ENCODE results near the gene SCN9A.
"Not testable (repeated sequence)": the region's sequence is repeated elsewhere in the genome, so short reads cannot be mapped to it uniquely, and the experiment has no call there.

Gene SCN9A

DNA sequence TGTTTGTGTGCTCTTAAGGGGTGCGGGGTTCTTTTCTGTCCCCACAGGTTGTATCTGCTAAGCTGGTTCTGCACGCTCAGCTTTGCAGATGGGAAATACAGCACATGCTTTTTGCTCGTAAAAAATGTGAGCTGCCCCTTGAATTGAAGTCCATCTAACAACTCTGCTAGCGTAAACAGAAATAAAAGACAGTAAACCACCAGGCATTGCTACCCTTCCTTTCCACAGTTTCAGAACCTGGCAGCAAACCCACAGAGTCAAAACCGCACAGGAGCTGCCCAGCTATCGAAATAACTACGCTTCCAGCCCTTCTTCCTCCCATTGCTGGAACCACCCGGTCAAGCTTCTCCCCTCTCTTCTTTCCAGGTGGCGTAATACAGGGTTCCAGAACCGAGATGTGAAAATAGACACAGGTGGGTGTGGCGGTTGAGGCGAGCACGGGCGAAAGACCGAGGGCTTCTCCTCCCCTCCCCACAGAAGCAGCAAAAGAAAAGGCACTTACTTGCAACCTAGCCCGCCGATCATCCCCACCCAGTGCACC lies 479 bp downstream of the SCN9A start:
- no peak for DNase-seq (ENCODE audit: low read depth)

DNA sequence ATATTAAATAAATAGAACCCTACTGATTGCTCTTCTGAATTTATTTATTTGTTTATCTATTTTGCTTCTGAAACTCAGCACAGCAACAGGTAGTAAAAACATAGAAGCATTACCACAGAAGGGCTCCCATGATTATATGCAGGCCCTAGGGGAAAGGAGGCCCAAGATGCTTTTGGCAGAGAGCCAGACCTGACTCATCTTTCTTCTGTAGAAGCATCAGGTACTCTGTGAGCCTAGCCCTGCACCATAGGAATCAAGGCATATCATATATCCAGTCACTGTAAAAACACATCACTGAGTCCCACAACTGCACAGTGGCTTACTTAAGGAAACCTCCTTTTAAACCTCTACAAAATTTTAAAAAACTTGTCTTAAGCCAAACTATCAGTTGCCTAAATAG lies 1.8 kb downstream of the SCN9A start:
- DNase-seq (ENCODE audit: low read depth), result no peak

DNA sequence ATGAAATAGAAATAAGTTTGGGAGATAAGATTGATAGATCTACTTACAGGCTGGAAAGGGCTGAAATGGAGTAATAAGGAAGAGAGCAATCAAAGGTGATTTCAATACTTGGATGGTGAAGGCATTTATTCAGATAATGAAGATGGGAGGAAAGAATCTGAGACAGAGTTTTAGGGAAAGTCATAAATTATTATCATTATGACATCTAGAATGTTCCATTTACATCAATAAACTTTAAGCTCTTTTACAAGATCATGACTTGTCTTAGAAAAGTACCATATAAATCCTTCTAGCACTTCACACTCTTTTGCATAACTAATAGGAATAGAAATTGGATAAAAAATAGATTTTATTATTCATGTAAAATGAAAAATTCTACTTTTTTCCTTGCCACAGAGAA lies 2.2 kb downstream of the SCN9A start:
- no peak for DNase-seq (ENCODE audit: low read depth)

DNA sequence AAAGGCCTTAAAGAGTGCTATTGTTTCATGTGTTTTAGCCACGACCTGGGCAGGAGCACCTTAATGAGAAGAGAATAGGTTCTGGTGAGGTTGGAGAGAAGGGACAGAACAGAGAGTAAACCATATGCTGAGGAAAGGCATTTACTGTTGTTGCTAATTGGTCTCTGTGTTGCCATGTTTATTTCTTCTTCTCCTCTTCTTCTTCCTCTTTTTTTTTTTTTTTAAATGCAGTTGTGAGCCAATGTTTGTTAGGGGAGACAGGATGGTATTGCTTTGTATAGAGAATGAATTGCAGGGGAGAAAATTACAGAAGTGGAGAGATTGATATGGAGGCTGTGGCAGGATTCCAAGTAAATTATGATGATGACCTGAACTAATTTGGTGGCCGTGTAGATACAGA lies 2.6 kb downstream of the SCN9A start:
- DNase-seq (ENCODE audit: low read depth), result no peak

DNA sequence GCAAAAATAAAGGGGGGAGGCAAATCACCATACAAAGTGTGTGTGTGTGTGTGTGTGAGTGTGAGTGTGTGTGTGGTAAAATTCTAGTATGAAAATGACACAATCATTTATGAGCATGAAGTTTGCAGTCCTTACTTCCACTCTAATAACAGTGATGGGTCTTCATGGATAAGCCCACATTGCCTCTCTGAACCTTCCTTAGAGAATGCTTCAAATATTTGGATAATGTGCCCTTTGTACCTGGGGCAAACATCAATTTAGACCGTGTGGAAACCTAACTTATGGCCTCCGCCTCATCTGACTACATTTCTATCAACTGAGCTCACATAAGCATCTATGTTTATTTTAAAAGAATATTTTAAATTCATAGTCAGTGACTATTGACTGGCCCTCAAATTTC lies 3.7 kb downstream of the SCN9A start:
- no peak for DNase-seq (ENCODE audit: low read depth)

DNA sequence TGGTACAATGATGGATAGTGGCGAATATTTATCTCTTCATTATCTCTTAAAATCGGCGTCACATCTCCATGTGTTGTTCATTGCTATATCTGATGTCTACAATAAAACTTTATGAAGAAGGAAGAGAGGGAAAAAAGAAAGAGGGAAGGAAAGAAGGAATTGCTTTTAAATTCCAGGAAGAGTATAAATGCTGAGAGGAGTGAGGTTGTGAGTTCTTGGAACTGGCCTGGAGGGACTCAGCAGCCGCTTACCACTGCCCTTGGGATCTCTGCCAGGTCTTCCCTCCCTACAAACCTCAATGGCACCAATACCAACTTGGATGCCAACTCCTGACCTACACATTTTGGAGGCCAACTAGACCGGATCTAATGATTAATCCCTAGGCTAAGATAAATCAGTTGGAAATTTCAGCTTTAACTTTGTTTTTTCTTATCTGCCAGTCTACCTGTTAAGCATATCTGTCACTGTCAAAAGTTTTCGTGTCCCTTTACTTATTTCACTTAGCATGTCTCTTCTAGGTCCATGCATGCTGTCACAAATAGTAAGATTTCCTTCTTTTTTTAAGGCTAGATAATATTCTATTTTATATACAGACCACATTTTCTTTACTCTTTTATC lies 9.8 kb downstream of the SCN9A start:
- no peak for DNase-seq (ENCODE audit: low read depth)

DNA sequence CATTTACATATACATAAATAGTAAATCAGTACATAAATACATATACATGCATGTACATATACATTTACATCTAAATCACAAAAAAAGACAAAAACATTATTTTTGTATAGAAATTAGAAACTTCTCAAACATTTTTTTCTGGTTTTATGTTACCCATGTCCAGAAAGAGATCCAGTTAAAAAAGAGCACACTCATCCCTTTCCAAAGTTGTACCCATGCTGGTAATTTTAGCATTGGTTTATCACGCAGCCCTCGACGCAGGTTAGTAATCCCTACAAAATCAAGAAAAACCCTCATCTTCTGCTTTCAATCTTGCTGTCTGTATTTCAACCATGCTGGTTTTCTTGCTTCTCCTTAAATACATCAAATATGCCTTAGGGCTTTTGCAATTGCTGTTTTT lies 10.5 kb downstream of the SCN9A start:
- DNase-seq (ENCODE audit: low read depth), result no peak

DNA sequence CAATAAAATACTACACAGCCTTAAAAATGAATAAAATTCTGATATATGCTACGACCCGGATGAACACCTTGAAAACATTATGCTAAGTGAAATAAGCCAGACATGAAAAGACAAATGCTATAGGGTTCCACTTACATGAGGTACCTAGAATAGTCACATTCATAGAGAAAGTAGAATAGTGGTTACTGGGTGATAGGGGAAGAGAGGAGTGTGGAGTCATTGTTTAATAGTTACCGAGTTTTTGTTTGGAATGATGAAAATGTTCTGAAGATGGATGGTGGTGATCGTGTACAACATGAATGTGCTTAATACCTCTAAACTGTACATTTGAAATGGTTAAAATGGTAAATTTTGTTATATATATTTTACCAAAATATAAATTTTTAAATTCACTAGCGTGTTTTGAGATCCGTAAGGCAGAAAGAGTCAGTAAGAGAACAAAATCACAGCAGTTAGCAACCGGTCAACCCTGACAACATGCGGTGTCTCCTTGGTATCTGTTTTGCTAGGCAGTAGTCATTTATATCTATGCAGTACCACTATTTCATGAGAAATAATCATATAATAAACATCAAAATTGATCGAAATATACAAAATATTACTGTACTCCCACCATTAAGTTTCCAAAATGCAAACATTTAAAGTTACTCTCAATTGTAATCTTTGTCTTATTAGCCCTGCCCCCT lies 11.1 kb downstream of the SCN9A start:
- no peak for DNase-seq (ENCODE audit: low read depth)

DNA sequence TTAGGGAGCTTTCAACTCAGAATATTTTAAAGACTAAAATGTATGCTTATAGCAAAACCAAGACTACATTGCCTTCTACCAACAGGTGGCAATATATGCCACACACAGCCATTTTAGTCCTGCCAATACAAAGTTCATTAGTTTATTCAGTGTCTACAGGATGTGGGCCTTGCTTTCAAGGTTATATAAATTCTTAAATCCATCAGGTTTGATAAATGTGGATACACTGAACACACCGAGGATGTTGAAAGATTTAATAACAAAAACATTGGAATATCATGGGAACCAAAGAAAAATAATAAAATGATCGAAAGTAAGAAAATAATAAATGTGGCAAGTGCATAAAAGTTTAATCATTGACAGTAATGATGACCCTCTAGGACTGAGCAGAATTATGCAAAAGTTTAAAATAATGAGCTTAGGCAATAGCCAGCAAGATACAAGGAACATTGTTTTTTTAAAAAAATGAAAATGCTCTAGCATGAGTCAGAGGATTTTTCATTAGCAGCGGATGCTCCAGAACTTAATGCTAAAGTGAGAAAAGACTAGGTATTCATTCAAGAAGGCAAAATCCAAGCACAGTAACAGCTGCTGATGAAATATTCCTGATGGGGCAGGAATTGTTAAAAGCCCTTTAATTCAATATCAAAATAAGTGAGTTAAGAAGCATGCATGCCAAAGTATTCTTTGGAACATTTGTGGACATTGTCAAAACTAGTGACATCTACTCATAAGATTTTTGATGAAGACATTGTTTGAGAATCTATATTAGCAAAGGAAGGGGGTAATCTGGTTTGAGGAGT lies 14.2 kb downstream of the SCN9A start:
- no peak for DNase-seq (ENCODE audit: low read depth)

DNA sequence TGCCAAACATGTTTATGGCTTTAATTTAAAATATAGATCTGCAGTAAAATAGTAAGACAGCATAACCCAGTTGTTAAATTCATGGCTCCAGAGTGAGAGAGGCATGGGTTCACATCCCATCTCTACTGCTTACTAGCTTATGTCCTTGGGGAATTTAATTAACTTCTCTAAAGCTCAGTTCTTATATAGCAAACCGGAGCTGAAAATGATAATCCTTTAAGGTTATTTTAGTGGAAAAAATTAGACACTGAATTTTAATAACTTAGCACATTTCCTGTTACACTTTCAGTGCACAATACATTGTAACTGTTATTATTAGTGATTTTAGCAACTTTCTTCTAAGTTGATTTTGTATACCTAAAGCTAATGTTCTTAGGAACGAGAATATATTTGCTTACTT lies 14.8 kb downstream of the SCN9A start:
- DNase-seq (ENCODE audit: low read depth), result no peak

DNA sequence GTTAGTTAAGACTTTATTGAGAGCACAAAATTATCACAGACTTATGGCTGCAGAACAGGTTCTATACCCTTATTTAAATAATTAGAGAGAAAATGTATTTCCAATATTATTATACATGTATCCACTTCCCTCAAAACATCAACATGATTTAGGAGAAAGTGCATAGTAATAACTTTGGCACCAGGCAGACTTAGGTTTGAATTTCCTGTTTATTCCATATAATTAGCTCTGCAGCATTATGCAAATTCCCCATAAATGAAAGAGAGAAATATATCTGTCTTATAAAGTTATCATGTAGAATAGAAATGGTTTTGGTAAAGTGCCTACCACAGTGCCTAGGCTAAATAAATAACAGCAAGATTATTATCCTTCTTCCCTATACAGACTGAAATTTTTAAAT lies 15.3 kb downstream of the SCN9A start:
- DNase-seq (ENCODE audit: low read depth), result no peak

DNA sequence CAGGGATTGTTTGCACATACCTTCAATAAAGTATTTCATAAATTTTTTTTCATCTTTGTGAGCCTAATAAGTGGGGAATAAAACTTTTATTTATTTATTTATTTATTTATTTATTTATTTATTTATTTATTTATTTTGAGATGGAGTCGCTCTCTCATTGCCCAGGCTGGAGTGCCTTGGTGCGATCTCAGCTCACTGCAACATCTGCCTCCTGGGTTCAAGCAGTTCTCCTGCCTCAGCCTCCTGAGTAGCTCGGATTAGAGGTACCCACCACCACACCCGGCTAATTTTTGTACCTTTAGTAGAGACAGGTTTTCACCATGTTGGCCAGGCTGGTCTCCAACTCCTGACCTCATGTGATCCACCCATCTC lies 17.8 kb downstream of the SCN9A start:
- DNase-seq (ENCODE audit: low read depth), result not testable (repeated sequence)

DNA sequence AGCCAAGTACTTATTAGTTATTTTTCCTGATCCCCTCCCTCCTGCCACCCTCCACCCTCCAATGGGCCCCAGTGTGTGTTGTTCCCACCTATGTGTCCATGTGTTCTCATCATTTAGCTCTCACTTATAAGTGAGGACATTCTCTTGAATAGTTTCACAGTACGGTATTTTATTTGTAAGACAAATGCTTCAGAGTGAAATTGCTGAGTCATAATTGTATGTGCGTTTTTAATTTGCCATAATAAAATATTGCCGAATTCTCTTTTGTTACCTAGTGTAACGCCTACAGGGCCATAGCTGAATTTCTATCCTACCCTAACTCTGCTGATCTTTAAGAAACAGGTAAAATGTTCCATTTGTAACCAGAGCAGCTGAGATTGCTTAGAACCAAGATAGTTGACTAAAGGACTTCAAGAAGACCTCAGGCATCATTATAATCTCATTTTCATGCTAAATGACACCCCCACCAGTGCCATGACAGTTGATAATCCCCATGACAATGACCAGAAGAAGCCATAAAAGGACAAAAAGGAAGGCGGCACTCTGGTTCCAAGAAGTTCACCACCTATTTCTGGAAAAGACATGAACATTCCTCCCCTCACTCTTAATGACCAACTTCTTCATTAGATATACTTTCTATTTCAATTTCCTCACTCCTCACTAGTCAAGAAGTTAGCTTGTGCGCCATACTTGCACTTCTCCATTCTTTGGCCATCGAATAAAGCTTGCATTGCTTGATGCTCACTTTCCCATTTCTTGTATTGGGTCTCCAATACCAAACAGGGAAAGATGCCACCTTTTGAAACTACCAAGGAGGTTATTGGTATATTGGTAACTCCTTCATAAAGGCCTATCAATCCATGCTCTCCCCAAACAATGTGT lies 18.4 kb downstream of the SCN9A start:
- DNase-seq (ENCODE audit: low read depth), result no peak

DNA sequence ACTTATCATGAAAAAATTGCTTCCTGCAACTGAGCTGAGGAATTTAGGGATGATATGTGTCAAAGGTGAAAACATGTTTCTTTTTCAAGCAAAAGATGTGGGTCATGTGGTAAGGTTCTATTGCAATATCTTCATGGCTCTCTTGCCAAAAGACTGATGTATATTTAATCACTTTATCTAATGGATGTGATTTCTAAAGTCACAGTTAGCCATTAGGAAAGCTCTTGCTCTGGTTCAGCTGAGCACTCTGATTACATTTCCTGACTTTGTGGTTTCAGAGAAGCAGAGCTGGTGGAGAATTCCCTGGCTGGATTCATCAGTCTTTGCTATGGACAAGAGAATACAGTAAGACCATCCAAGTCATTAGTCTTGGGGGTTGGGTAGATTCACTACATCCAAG lies 24.4 kb downstream of the SCN9A start:
- no peak for DNase-seq (ENCODE audit: low read depth)

DNA sequence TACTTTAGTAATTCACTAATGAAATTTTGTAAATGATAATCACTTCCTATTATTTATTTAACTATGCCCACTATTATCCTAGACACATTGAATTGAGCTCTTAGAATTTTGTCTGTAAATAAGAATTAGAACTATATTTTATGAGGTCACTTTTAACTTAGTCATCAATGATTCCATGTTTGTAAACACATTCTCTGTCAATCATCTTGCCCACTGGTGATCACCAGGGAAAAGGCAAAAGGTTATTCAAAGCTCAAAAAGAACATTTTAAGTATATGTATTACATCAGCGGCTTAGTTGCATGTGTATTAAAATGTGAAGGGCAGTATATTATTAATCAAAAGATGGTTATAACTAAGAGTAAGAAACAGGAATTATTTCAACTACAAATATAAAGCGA lies 25.2 kb downstream of the SCN9A start:
- no peak for DNase-seq (ENCODE audit: low read depth)

DNA sequence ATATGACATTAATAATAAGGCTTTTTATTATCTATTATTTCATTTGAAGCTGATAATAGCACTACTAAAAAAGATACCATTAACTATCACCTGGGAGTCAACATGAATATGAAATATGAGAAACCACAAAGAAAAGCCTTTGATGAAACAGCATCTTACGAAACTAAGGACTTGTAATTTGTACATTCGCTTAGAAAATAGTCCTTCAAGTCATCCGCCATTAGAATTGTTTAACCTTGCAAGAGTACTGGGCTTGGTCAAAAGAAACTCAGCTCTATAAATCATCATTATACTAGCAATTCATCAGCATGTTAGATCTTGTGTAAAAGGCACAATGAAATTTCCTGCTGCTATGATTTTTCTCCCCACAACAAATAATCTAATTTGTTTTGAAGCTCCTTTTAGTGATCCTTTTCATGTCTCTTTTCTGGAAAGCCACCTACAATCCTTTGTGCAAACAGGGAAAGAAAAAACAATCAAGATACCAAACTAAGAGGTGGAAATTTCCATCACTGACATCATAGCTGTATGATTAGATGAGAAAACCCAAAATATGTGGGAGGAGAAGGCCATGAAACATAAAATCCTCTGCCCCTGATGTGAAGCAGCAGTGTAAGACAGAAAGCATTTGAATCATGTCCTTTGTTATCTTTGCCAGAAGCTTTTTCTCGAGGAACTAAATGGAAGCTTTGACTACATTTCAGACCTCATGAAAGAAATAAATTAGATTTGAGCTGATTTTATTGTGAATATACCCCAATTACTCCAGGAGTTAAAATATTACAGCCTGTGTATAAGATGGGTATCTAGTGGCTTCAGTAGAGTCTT lies 31.2 kb downstream of the SCN9A start:
- DNase-seq (ENCODE audit: low read depth), result no peak

DNA sequence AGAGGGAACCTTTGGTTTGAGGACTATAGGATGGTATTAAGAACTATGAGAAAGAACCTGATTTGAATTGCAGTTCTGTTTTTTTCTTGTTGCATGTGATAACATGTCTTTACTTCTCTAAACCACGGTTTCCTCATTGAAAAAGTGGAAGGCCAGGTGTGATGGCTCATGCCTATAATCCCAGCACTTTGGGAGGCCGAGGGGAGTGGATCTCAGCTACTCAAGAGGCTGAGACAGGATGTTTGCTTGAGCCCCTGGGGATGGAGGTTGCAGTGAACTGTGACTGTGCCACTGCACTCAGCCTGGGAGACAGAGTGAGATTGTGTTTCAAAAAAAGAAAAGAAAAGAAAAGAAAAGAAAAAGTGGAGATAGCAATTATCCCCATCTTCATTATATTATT lies 32.3 kb downstream of the SCN9A start:
- no peak for DNase-seq (ENCODE audit: low read depth)

DNA sequence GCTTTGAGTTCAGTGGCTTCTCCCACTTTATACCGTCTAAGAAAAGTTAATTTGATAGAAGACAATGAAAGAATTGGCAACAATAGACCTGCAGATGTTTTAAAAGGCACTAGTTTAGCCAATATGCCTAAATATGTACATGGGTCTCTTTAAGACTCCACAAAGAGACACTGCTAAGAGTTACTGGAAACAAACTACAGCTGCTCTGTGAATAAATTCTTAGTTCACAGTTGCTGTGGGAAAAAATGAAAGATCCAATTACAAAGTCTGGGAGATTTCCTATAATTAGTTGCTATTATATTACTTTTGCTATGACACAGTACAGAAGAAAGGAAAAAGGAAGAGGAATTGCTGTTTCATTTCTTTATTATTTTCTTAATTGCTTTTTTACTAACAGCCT lies 34.3 kb downstream of the SCN9A start:
- no peak for DNase-seq (ENCODE audit: low read depth)

DNA sequence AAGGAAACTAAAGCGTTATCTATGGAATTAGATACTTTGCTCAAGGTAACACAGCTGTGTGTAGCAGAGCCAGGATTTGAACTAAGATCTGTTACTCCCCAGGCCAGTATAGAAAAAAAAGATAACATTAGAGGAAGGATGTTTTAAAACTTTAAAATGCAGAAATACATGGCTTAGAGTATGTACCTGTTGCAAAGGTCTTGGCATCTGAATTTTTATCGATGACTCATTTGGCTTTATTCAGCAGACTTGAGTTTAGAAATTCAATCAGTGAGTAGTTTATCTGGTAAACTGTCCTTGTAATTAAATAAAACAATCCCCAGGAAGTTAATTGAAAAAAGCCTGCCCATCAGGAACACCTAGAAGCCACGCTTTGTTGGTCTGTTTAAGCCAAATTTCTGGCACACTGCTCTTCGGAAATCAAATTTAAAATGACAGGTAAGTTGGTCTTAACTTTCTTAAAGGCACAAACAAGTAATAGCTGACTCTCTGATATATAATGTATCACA lies 36.9 kb downstream of the SCN9A start:
- DNase-seq (ENCODE audit: low read depth), result no peak

DNA sequence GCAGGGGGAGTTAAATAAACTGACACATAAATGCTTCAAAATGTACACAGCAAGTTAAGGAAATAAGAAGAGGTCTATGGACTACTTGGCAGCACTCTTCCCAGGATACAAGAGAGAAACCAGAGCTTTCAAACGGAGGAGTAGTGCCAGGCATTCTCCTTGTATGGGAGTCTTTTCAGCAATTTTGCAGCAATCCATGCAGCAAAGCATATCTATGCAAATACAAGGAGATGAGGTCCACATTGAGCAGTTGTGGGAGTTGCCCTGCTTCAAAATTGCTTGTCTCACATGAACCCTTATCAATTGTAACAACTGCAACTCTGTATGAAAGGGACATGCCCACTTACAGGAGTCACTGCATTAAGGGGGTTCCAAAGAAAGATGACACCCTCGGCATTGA lies 37.8 kb downstream of the SCN9A start:
- DNase-seq (ENCODE audit: low read depth), result no peak

DNA sequence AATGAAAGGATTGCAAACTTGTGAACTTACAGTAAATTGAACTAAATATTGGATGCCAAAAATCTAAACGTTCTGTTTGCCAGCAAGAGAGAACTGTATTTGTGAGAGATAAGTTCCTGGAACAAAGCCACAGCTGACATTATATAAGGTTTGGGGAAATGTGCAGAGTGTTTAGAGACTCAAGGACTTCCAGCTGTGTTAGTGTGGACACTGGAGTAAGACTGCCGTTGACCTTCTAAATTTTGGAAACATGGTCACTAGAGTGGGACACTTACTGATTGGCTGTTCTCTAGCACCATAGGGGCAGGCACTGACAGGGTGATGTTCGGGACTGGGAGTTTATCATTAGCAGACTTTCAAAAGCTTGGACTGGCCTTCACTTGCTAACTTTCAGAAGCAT lies 40.5 kb downstream of the SCN9A start:
- no peak for DNase-seq (ENCODE audit: low read depth)
